Measurements from ENCODE around the gene TMEM169.

DNA sequence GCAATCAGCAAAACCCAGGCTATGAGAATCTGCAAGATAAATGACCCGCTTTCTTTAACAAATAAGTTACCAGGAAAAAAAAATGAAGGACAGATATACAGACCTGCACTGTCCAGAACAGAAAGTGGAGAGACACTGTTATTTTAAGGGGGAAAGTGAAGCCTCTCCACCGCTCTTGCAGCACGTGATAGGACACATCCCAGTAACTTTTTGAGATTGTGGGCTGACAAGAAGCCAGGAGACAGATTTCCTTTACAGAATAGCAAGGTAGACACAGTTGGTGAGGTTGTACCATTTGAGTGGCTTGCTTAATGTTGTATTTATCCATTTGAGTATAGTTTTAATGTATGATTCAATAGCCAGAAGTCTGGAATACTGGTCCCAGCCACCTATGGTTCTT is 13.0 kb downstream of the TMEM169 start:
- TF ChIP-seq EZH2 (IDR thresholded peaks at IDR 0.05; ENCODE audit: borderline replicate concordance, control insufficient read depth, low read depth, low read length) = no peak
- TF ChIP-seq, protein P1, sequence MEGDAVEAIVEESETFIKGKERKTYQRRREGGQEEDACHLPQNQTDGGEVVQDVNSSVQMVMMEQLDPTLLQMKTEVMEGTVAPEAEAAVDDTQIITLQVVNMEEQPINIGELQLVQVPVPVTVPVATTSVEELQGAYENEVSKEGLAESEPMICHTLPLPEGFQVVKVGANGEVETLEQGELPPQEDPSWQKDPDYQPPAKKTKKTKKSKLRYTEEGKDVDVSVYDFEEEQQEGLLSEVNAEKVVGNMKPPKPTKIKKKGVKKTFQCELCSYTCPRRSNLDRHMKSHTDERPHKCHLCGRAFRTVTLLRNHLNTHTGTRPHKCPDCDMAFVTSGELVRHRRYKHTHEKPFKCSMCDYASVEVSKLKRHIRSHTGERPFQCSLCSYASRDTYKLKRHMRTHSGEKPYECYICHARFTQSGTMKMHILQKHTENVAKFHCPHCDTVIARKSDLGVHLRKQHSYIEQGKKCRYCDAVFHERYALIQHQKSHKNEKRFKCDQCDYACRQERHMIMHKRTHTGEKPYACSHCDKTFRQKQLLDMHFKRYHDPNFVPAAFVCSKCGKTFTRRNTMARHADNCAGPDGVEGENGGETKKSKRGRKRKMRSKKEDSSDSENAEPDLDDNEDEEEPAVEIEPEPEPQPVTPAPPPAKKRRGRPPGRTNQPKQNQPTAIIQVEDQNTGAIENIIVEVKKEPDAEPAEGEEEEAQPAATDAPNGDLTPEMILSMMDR (IDR thresholded peaks at IDR 0.05 in 2 of 3, conservative IDR thresholded peaks at IDR 0.05 in 1 of 3; ENCODE audit: control insufficient read depth in 2 of 3, extremely low read depth in 1 of 3, insufficient read depth in 1 of 3, low read depth in 3 of 3, low read length in 3 of 3) = no peak
- TF ChIP-seq TAF1 (IDR thresholded peaks at IDR 0.05; ENCODE audit: borderline replicate concordance, low read depth, low read length) = no peak
